Measurements from ENCODE around the gene MFNG.

MFNG gene

GRCh38 chr22:37435970-37436603, 50.1 kb downstream of the MFNG start:
- TF ChIP-seq ZNF529 (tag by site-specific recombination; IDR thresholded peaks at IDR 0.05; ENCODE audit: insufficient replicate concordance) = peak; percentile 94
- TF ChIP-seq ZNF571 (tag by site-specific recombination; IDR thresholded peaks at IDR 0.05) = no peak
- no peak overlapping the region for H3K27ac ChIP-seq (ENCODE audit: extremely low read depth, low read depth, low read length)
- ChIA-PET CTCF (interaction anchor here (0.7 kb wide), 1 partner anchor 580 kb away, joined by 3 read pairs; no protein-coding TSS in a partner anchor), POLR2A (no interaction called here)
- no peaks in the 10 kb centered on the region for H3K9me3 ChIP-seq (ENCODE audit: control insufficient read depth, insufficient read depth, low read depth, low read length)
- no peak overlapping the region for H3K4me3 ChIP-seq (ENCODE audit: low read depth, low read length)
- H3K36me3 ChIP-seq (ENCODE audit: control insufficient read depth in 2 of 2, insufficient read depth in 1 of 2, low read length in 2 of 2) = no peaks in the 10 kb centered on the region
- H3K4me1 ChIP-seq (ENCODE audit: control insufficient read depth, insufficient read depth, low read length) = no peaks in the 10 kb centered on the region

GRCh38 chr22:37433786-37434185, 52.4 kb downstream of the MFNG start:
- CTCF ChIA-PET = interaction anchor here (0.6 to 1.1 kb wide), 2 partner anchors 10 to 24 kb away, joined by 3 to 5 read pairs; no protein-coding TSS in a partner anchor
- Histone ChIP-seq H3K4me3 (ENCODE audit: low read depth, low read length) (no peak overlapping the region), H3K36me3 (ENCODE audit: control insufficient read depth in 2 of 2, insufficient read depth in 1 of 2, low read length in 2 of 2) (no peaks in the 10 kb centered on the region), H3K27ac (ENCODE audit: extremely low read depth, low read depth, low read length) (no peak overlapping the region), H3K9me3 (ENCODE audit: control insufficient read depth, insufficient read depth, low read depth, low read length) (no peaks in the 10 kb centered on the region), H3K4me1 (ENCODE audit: control insufficient read depth, insufficient read depth, low read length) (no peaks in the 10 kb centered on the region)
- TF ChIP-seq ZFP69B (tag by site-specific recombination; IDR thresholded peaks at IDR 0.05) (no peak), ZIC2 (tag by site-specific recombination; IDR thresholded peaks at IDR 0.05) (peak; percentile 45), ZNF521 (tag by site-specific recombination; IDR thresholded peaks at IDR 0.05) (no peak)
- POLR2A ChIA-PET = no interaction called here

DNA sequence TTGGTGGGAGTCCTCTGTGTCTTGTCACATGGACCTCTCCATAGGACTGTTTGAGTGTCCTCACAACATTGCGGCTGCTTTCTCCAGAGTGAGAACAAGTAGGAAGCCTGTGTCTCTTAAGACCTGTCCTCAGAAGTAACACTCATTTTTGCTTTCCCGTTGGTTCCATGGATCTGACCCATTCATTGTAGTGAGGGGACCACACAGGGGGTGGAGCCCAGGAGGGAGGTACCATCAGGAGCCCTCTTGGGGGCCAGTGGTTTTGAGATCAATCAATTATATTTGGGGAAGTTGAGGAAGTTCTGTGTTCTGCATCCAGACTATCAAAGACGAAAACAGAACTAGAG, 53.5 kb downstream of the MFNG start:
- TF ChIP-seq SETDB1 (IDR thresholded peaks at IDR 0.05; ENCODE audit: insufficient read length, low read length) (peak; percentile 97), ZBTB17 (tag by site-specific recombination; IDR thresholded peaks at IDR 0.05) (no peak), ZNF768 (tag by site-specific recombination; IDR thresholded peaks at IDR 0.05) (no peak), ZFP41 (tag by site-specific recombination; IDR thresholded peaks at IDR 0.05; ENCODE audit: borderline replicate concordance) (no peak), ZXDB (tag by site-specific recombination; IDR thresholded peaks at IDR 0.05) (no peak), BCL11B (tag by site-specific recombination; IDR thresholded peaks at IDR 0.05; ENCODE audit: low read depth) (no peak), RBAK (tag by site-specific recombination; IDR thresholded peaks at IDR 0.05) (0 out of 2 replicates have a peak, but pooled peaks have one; percentile 1), ZNF184 (tag by site-specific recombination; IDR thresholded peaks at IDR 0.05) (0 out of 2 replicates have a peak, but pooled peaks have one; percentile 5), ZNF266 (tag by site-specific recombination; IDR thresholded peaks at IDR 0.05; ENCODE audit: low read depth) (no peak)
- ChIA-PET CTCF (interaction anchor here (5.4 kb wide), 1 partner anchor 24 kb away, joined by 59 read pairs; no protein-coding TSS in a partner anchor), POLR2A (interaction anchor here (0.6 to 1.7 kb wide), 2 partner anchors 11 to 22 kb away, joined by 3 to 16 read pairs; no protein-coding TSS in a partner anchor)
- Histone ChIP-seq H3K9me3 (ENCODE audit: control insufficient read depth, insufficient read depth, low read depth, low read length) (no peaks in the 10 kb centered on the region), H3K4me1 (ENCODE audit: control insufficient read depth, insufficient read depth, low read length) (no peaks in the 10 kb centered on the region), H3K4me3 (ENCODE audit: low read depth, low read length) (no peak overlapping the region), H3K27ac (ENCODE audit: extremely low read depth, low read depth, low read length) (no peak overlapping the region), H3K36me3 (ENCODE audit: control insufficient read depth in 2 of 2, insufficient read depth in 1 of 2, low read length in 2 of 2) (no peaks in the 10 kb centered on the region)

- Histone ChIP-seq H3K4me3 (ENCODE audit: low read depth, low read length) (no peak overlapping the region), H3K36me3 (ENCODE audit: control insufficient read depth in 2 of 2, insufficient read depth in 1 of 2, low read length in 2 of 2) (no peaks in the 10 kb centered on the region), H3K27ac (ENCODE audit: extremely low read depth, low read depth, low read length) (peak overlapping the region; percentile 10), H3K9me3 (ENCODE audit: control insufficient read depth, insufficient read depth, low read depth, low read length) (no peaks in the 10 kb centered on the region), H3K4me1 (ENCODE audit: control insufficient read depth, insufficient read depth, low read length) (no peaks in the 10 kb centered on the region)
- CTCF ChIA-PET = interaction anchor here (0.6 to 5.4 kb wide), 9 partner anchors 10 to 426 kb away, joined by 3 to 59 read pairs (median 7); no protein-coding TSS in a partner anchor
- POLR2A ChIA-PET = interaction anchor here (0.6 to 1.7 kb wide), 8 partner anchors 10 to 1062 kb away, joined by 3 to 16 read pairs (median 4); no protein-coding TSS in a partner anchor
- TF ChIP-seq PATZ1 (tag by site-specific recombination; IDR thresholded peaks at IDR 0.05) (peak; percentile 90), ZNF221 (tag by site-specific recombination; IDR thresholded peaks at IDR 0.05; ENCODE audit: borderline replicate concordance) (no peak), ZFHX2 (tag by site-specific recombination; conservative IDR thresholded peaks at IDR 0.05) (peak; percentile 92)
- TF ChIP-seq, protein P1, sequence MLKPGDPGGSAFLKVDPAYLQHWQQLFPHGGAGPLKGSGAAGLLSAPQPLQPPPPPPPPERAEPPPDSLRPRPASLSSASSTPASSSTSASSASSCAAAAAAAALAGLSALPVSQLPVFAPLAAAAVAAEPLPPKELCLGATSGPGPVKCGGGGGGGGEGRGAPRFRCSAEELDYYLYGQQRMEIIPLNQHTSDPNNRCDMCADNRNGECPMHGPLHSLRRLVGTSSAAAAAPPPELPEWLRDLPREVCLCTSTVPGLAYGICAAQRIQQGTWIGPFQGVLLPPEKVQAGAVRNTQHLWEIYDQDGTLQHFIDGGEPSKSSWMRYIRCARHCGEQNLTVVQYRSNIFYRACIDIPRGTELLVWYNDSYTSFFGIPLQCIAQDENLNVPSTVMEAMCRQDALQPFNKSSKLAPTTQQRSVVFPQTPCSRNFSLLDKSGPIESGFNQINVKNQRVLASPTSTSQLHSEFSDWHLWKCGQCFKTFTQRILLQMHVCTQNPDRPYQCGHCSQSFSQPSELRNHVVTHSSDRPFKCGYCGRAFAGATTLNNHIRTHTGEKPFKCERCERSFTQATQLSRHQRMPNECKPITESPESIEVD (tag by site-specific recombination; IDR thresholded peaks at IDR 0.05) = peak; percentile 75
These were observed 54.1 kb downstream of the MFNG start for GRCh38 chr22:37431801-37432707.
